ENCODE results near the gene AKAP7.

The AKAP7 gene

GRCh38 chr6:131231103-131231502 is 95.8 kb downstream of the AKAP7 start:
- Histone ChIP-seq H3K27ac (ENCODE audit: low read depth, low read length, poor library complexity, severe bottlenecking) (no peak overlapping the region), H3K4me3 (ENCODE audit: low read depth, low read length, poor library complexity, severe bottlenecking) (no peak overlapping the region), H3K4me2 (ENCODE audit: low read length) (no peak overlapping the region), H3K9me3 (ENCODE audit: low read length) (no peaks in the 10 kb centered on the region), H4K20me1 (ENCODE audit: insufficient read depth, low read length) (no peaks in the 10 kb centered on the region), H3K36me3 (ENCODE audit: insufficient read depth, low read length) (no peaks in the 10 kb centered on the region), H2AFZ (ENCODE audit: low read length) (no peak overlapping the region), H3K79me2 (ENCODE audit: insufficient read depth, low read length) (no peaks in the 10 kb centered on the region), H3K9ac (ENCODE audit: low read length) (no peak overlapping the region), H3K4me1 (ENCODE audit: insufficient read depth, low read length, severe bottlenecking) (no peaks in the 10 kb centered on the region), H3F3A (ENCODE audit: insufficient read depth, low read length) (no peaks in the 10 kb centered on the region), H3K27me3 (ENCODE audit: insufficient read depth, low read length) (no peaks in the 10 kb centered on the region), H3K9me2 (ENCODE audit: low read depth, low read length) (no peaks in the 10 kb centered on the region)
- TF ChIP-seq CTCF (IDR thresholded peaks at IDR 0.05; ENCODE audit: low read length), result no peak
- no peak for TF ChIP-seq EZH2 (IDR thresholded peaks at IDR 0.05; ENCODE audit: borderline replicate concordance, low read length)

GRCh38 chr6:131231891-131232290 is 96.6 kb downstream of the AKAP7 start:
- no peak overlapping the region for H3K4me3 ChIP-seq (ENCODE audit: low read depth, low read length, poor library complexity, severe bottlenecking)
- no peak overlapping the region for H3K27ac ChIP-seq (ENCODE audit: low read depth, low read length, poor library complexity, severe bottlenecking)
- H3F3A ChIP-seq (ENCODE audit: insufficient read depth, low read length), result no peaks in the 10 kb centered on the region
- H3K9me2 ChIP-seq (ENCODE audit: low read depth, low read length), result no peaks in the 10 kb centered on the region
- no peak for TF ChIP-seq CTCF (IDR thresholded peaks at IDR 0.05; ENCODE audit: low read length)
- no peak for TF ChIP-seq EZH2 (IDR thresholded peaks at IDR 0.05; ENCODE audit: borderline replicate concordance, low read length)
- H2AFZ ChIP-seq (ENCODE audit: low read length), result no peak overlapping the region
- H3K36me3 ChIP-seq (ENCODE audit: insufficient read depth, low read length), result no peaks in the 10 kb centered on the region
- H3K9me3 ChIP-seq (ENCODE audit: low read length), result no peaks in the 10 kb centered on the region
- H3K4me1 ChIP-seq (ENCODE audit: insufficient read depth, low read length, severe bottlenecking), result no peaks in the 10 kb centered on the region
- no peak overlapping the region for H3K9ac ChIP-seq (ENCODE audit: low read length)
- no peaks in the 10 kb centered on the region for H3K27me3 ChIP-seq (ENCODE audit: insufficient read depth, low read length)
- no peaks in the 10 kb centered on the region for H3K79me2 ChIP-seq (ENCODE audit: insufficient read depth, low read length)
- no peak overlapping the region for H3K4me2 ChIP-seq (ENCODE audit: low read length)
- no peaks in the 10 kb centered on the region for H4K20me1 ChIP-seq (ENCODE audit: insufficient read depth, low read length)

GRCh38 chr6:131244942-131245341 is 109.7 kb downstream of the AKAP7 start:
- Histone ChIP-seq H3K9ac (ENCODE audit: low read length) (no peak overlapping the region), H3K4me1 (ENCODE audit: insufficient read depth, low read length, severe bottlenecking) (no peaks in the 10 kb centered on the region), H3K27me3 (ENCODE audit: insufficient read depth, low read length) (no peaks in the 10 kb centered on the region), H3F3A (ENCODE audit: insufficient read depth, low read length) (no peaks in the 10 kb centered on the region), H3K4me2 (ENCODE audit: low read length) (no peak overlapping the region), H3K79me2 (ENCODE audit: insufficient read depth, low read length) (no peaks in the 10 kb centered on the region), H3K36me3 (ENCODE audit: insufficient read depth, low read length) (no peaks in the 10 kb centered on the region), H3K4me3 (ENCODE audit: low read depth, low read length, poor library complexity, severe bottlenecking) (no peak overlapping the region), H4K20me1 (ENCODE audit: insufficient read depth, low read length) (no peaks in the 10 kb centered on the region), H3K27ac (ENCODE audit: low read depth, low read length, poor library complexity, severe bottlenecking) (no peak overlapping the region), H3K9me3 (ENCODE audit: low read length) (no peaks in the 10 kb centered on the region), H3K9me2 (ENCODE audit: low read depth, low read length) (no peaks in the 10 kb centered on the region), H2AFZ (ENCODE audit: low read length) (no peak overlapping the region)
- TF ChIP-seq CTCF (IDR thresholded peaks at IDR 0.05; ENCODE audit: low read length), result no peak
- TF ChIP-seq EZH2 (IDR thresholded peaks at IDR 0.05; ENCODE audit: borderline replicate concordance, low read length), result no peak

Measured in OCI-LY1 (cell line).